PC-9 (cell line): ENCODE data around the gene FOXA3.

Experiments
- EZH2 ChIP-seq: fragments of 200-600 bp; sonication (generic); IDR thresholded peaks from 2 replicates; pipeline ENCODE4 v1.8.0; 2017; ENCODE audit warnings: antibody characterized with exemption, low read depth
- TF ChIP-seq, protein P1 (sequence below): fragments of 200-600 bp; sonication (generic); conservative IDR thresholded peaks from 2 replicates; pipeline ENCODE4 v1.6.1; 2017; ENCODE audit warnings: mixed run types, antibody characterized with exemption, mild to moderate bottlenecking, moderate library complexity

DNA sequence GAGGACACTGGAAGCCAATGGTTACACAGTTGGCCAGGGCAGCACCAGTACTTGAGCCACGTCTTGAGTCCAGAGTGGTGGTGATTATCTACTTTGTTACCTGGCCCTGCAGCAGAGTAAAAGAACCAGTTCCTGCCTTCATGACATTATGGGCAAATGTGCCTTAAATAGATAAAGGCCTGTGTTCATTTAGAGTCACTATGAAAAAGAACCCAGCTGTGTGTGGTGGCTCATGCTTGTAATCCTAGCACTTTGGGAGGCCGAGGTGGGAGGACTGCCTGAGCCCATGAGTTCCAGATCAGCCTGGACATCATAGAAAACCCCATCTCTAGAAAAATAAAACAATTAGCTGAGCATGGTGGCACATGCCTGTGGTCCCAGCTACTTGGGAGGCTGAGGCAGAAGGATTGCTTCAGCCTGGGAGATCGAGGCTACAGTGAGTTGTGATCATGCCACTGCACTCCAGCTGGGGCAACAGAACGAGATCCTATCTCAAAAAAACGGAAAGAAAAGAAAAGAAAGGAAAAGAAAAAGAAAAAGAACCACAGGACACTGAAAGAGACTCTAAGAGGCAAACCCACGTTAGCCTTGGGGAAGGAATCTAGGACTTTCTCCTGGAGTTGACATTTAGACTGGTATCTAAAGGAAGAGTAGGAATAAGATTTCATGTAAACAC lies 25.2 kb downstream of the FOXA3 start:
- TF ChIP-seq, protein P1, sequence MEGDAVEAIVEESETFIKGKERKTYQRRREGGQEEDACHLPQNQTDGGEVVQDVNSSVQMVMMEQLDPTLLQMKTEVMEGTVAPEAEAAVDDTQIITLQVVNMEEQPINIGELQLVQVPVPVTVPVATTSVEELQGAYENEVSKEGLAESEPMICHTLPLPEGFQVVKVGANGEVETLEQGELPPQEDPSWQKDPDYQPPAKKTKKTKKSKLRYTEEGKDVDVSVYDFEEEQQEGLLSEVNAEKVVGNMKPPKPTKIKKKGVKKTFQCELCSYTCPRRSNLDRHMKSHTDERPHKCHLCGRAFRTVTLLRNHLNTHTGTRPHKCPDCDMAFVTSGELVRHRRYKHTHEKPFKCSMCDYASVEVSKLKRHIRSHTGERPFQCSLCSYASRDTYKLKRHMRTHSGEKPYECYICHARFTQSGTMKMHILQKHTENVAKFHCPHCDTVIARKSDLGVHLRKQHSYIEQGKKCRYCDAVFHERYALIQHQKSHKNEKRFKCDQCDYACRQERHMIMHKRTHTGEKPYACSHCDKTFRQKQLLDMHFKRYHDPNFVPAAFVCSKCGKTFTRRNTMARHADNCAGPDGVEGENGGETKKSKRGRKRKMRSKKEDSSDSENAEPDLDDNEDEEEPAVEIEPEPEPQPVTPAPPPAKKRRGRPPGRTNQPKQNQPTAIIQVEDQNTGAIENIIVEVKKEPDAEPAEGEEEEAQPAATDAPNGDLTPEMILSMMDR: no peak
- TF ChIP-seq EZH2: no peak
